Nephron progenitor cell (in vitro differentiated cells): Measurements from ENCODE around the gene TMEM63B.

Experiments
- DNase-seq: peaks from one replicate; pipeline ENCODE4 v3.0.0; 2021
- H3K27ac Mint-ChIP-seq: 2 replicates; pipeline ENCODE4 v1.8.0; 2021; ENCODE audit warnings: mild to moderate bottlenecking, moderate library complexity, mixed read lengths
- H3K27me3 Mint-ChIP-seq: 2 replicates; pipeline ENCODE4 v1.8.0; 2021; ENCODE audit warnings: mild to moderate bottlenecking, low read depth, mixed read lengths; ENCODE audit not compliant: poor library complexity
- H3K36me3 Mint-ChIP-seq: 2 replicates; pipeline ENCODE4 v1.8.0; 2021; ENCODE audit warnings: low read depth, mixed read lengths
- H3K4me1 Mint-ChIP-seq: 2 replicates; pipeline ENCODE4 v1.8.0; 2021; ENCODE audit warnings: mixed read lengths
- H3K4me3 Mint-ChIP-seq: 2 replicates; pipeline ENCODE4 v1.8.0; 2021; ENCODE audit warnings: mild to moderate bottlenecking, moderate library complexity, mixed read lengths
- H3K9me3 Mint-ChIP-seq: 2 replicates; pipeline ENCODE4 v1.8.0; 2021; ENCODE audit warnings: mild to moderate bottlenecking, moderate library complexity, mixed read lengths
- CTCF ChIP-seq: fragments of 200-600 bp; sonication (generic); IDR thresholded peaks from 2 replicates; pipeline ENCODE4 v1.5.0; 2021; ENCODE audit warnings: antibody characterized with exemption

The TMEM63B gene

GRCh38 chr6:44100088-44100550 lies 27.2 kb upstream of the TMEM63B start:
- Mint-ChIP-seq H3K9me3 (no peaks in the 10 kb centered on the region), H3K4me1 (peaks cover 6% of the 10 kb centered on the region), H3K27me3 (peaks cover 4% of the 10 kb centered on the region), H3K27ac (peak overlapping the region; percentile 11), H3K4me3 (no peak overlapping the region), H3K36me3 (peaks cover 34% of the 10 kb centered on the region)
- DNase-seq: no peak
- TF ChIP-seq CTCF: peak; percentile 48

GRCh38 chr6:44101832-44102231 lies 25.5 kb upstream of the TMEM63B start:
- peaks cover 6% of the 10 kb centered on the region for H3K4me1 Mint-ChIP-seq
- peak overlapping the region; percentile 81 for H3K27ac Mint-ChIP-seq
- H3K27me3 Mint-ChIP-seq: peaks cover 4% of the 10 kb centered on the region
- H3K4me3 Mint-ChIP-seq: no peak overlapping the region
- TF ChIP-seq CTCF: no peak
- no peaks in the 10 kb centered on the region for H3K9me3 Mint-ChIP-seq
- no peak for DNase-seq
- peaks cover 45% of the 10 kb centered on the region for H3K36me3 Mint-ChIP-seq

GRCh38 chr6:44102527-44102926 lies 24.8 kb upstream of the TMEM63B start:
- Mint-ChIP-seq H3K27ac (peak overlapping the region; percentile 66), H3K36me3 (peaks cover 49% of the 10 kb centered on the region), H3K27me3 (peaks cover 4% of the 10 kb centered on the region), H3K4me1 (peaks cover 6% of the 10 kb centered on the region), H3K4me3 (no peak overlapping the region), H3K9me3 (no peaks in the 10 kb centered on the region)
- TF ChIP-seq CTCF: no peak
- no peak for DNase-seq

- Mint-ChIP-seq H3K4me1 (peaks cover 14% of the 10 kb centered on the region), H3K9me3 (no peaks in the 10 kb centered on the region), H3K4me3 (no peak overlapping the region), H3K27ac (no peak overlapping the region), H3K36me3 (peaks cover 66% of the 10 kb centered on the region), H3K27me3 (peaks cover 4% of the 10 kb centered on the region)
- DNase-seq: no peak
- TF ChIP-seq CTCF: no peak
These were observed 22.8 kb upstream of the TMEM63B start for GRCh38 chr6:44104481-44105021.

- H3K4me3 Mint-ChIP-seq: no peak overlapping the region
- no peak for DNase-seq
- H3K9me3 Mint-ChIP-seq: no peaks in the 10 kb centered on the region
- H3K27me3 Mint-ChIP-seq: peaks cover 4% of the 10 kb centered on the region
- H3K4me1 Mint-ChIP-seq: peaks cover 20% of the 10 kb centered on the region
- no peak overlapping the region for H3K27ac Mint-ChIP-seq
- peaks cover 66% of the 10 kb centered on the region for H3K36me3 Mint-ChIP-seq
- TF ChIP-seq CTCF: no peak
These were observed 22.2 kb upstream of the TMEM63B start for GRCh38 chr6:44105146-44105545.
